HG03439 (cell line): Measurements from ENCODE around the gene CRP.
"Not testable (repeated sequence)": the region's sequence is repeated elsewhere in the genome, so short reads cannot be mapped to it uniquely, and the experiment has no call there.

Experiments
- ATAC-seq: cut with Tn5 transposase; IDR thresholded peaks from one replicate; pipeline ENCODE4 v1.9.1; 2021; ENCODE audit warnings: mild to moderate bottlenecking, moderate library complexity; ENCODE audit not compliant: unreplicated experiment

CRP gene

DNA sequence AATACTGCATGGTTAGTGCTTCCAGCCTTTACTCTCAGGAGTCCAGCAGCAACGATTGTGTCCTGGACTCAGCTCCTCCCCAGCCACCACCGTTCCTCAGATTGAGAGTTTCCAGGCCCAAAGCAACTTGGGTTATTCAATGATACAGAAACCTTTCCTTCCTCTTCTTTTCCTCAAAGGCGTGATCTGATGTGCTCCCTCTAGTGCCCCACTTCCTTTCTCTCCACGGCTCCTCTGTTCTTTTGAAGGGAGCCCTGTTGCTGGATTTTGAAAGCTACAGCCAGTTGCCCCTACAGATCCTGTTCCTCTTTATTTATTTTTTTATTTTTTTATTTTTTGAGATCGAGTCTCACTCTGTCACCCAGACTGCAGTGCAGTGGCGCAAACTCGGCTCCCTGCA is 14.1 kb downstream of the CRP start:
- no peak for ATAC-seq

DNA sequence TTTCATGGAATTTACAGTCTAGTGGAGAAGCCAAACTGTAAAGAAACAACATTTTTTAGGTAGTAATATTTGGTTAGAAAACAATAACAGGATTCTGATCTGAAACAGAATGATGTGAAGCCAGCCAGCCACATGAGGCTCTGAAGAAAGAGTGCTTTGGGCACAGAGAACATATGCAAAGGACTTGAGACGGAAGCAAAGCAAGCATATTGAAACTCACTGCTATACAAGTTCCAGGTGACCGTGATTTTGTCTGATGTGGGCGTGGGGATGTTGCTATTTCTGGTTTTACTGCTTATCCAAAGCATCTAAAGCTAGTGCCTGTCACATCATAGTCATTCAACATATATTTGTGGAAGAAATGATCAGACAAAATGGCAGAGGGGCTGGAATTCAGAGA is 14.7 kb downstream of the CRP start:
- ATAC-seq: no peak

DNA sequence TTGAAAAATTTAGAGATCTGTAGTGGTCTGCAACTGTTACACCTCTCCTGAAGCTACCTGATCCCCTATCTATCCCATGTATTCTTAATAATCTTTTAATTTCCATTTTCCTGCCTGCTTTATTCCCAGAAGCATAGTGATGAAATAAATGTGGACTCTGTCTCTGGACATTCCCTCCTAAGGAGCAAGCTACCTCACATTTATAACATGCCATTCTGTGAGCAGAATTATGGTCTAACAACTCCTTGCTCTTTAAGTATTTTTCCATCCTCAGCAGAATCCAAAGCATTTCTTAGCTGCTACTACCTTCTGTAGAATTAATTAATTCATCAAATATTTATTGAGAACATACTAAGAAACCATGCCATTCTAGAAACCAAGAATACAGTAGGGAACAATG is 15.1 kb downstream of the CRP start:
- no peak for ATAC-seq

DNA sequence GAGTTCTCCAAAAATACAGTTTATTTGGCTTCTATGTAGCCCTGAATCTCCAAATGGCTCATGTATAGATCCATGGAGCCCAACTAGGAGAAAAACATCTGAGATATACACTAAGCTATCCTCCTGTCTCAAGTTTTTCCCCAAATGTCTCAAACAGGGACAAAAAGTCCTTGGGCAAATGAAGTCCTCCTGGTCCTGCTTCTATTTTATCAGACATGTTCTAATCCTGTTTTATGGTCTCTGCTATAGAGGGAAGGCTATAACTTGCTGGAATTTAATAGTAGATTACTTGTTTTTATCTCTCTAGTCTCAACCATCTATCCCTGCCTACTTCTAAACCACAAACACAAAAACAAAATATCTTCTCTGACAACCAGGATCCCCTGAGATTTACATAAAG is 26.9 kb downstream of the CRP start:
- no peak for ATAC-seq

DNA sequence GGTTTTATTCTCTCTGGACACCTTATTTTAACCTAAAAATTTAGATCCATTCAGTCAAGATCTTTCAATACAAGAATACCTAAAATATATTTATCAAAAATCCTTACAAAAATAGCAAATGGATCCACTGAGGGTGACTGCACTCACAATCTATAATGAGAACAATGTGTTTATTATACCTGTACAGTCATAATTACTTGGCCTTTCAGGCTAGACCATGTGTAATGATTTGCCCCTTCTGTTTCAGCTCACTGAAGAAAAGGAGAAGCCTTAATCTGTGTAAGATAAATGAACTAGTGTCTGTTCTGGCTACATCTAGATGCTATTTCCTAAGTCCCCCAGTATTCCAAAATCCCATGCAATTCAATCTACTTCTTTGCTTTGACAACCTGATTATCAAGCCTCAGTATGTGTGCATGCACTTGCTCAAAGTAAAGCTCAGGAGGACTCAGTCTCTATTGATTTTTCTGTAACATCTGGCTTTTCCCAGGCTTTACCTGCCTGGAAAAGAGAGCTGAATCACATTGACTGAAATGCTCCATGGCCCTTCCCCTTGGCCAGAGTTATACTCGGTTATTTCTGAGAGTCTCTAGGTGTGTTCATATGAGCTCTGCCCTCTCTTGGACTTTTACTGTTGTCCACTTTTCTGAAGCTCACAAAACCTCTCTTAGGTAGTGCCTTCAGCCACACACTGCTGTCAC is 27.6 kb downstream of the CRP start:
- no peak for ATAC-seq

DNA sequence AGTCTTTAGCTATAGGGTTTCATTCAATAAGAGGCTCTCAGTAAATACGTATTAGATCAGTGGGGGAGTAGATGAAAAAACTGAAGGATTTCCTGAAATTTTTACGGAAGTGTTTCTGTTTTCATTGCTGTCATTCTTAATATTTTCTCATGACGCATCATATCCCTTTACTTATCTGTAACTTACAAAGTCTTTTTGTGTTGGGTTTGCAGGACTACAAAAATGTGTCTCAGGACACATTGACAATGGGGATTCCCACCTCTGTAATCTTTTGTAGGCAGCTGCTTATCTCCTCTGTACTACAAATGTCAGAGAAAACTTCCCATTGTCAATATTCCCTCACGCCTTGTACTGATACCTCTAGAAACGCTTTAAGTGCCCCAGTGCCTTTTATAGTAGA is 35.5 kb downstream of the CRP start:
- ATAC-seq: no peak

DNA sequence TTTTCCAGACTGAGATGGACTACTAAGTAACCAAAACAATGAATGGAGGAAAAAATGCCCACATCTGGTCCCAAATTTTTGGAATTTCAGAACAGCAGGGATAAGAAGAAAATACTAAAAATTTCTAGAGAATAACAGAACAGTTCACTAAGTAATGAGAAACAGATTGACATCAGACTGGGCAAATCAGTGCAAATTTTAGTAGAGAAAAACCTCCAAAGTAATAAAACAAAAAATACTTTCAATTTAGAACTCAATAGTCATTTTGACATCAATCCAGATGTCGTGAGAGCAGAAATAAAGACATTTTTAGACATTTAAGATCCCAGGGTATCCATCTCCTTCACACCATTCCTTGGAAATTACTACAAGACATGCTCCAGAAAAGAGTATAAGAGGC is 39.3 kb downstream of the CRP start:
- no peak for ATAC-seq

DNA sequence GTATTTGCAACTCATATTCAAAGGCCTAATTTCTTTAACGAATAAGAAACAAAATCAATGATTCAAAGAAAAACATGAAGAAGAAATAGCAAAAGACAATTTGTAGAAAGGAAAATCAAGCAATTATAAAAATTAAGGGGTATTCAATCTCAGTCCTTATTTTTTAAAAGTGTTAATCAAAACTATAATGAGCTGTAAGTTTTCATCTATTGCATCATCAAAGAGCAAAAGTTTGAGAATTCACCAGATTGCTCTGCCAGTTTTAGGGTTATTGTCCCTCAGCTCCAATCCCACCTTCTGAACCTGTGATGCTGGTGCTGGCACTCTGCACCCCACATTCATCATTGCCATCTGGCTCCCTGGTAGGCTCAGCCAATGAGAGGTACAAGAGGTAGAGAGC is 42.0 kb downstream of the CRP start:
- ATAC-seq: not testable (repeated sequence)

DNA sequence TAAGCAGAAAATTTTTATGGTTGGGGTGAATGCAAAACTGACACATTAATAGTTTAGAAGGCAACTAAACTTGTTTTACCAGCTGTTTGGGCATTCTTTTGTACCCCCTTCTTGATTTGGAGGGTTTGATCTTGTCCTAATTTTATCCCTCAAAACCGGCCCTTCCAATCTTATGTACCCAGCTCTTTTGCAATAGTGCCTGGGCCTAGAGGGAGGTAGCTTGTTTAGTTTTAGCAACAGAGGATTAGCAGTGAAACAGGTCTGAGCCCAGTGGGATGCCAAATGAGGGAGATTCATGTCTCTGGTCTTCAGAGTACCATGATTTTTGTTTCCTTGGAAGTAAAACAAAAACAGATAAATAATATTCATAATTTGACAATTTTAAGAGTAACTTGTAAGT is 45.1 kb downstream of the CRP start:
- ATAC-seq: no peak

DNA sequence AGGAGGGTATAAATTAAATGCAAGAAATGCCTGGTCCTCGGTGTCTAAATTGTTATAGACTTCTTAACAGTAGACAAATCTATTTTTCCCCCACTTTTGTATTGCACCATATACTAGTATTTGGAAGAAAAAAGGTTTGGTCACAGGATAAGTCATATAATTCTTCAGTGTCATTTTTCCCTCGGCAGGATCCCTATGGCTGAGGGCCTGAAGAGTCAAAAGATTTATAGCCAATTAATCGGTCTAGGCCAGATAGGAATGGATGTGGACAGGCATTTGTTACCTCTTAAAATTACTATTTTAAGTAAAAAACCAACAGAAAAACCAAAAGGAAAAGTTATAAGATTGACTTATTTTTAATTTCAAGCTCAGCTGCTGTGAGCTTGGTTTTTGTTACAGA is 45.6 kb downstream of the CRP start:
- no peak for ATAC-seq

DNA sequence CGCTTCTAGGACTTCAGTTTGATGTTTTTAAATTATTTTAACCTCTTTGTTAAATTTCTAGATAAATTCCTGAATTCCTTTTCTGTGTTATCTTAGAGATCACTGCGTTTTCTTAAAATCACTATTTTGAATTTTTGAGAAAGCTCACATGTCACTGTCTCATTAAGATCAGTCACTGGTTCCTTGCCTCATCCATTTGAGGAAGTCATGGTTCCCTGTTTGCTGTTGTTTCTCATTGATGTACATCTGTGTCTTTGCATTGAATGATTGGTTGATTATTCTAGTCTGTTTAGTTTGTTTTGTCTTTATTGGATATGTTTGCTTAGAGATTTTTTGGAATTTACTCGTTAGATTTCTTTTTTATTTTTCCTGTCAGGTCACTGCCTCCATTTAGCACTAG is 50.1 kb downstream of the CRP start:
- ATAC-seq: no peak

DNA sequence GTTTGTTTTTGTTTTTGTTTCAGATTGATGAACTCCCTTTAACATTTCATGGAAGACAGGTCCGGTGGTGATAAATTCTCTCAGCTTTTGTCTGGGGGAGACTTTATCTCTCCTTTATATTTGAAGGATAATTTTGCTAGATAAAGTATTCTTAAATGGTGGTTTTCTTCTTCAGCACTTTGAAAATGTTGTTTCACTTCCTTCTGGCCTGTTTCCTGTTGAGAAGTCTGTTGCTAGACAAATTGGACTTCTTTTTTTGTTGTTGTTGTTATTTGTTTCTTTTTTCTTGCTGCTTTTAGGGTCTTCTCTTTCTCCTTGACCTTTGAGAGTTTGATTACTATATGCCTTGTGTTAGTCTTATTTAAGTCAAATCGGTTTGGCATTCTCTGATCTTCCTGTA is 50.8 kb downstream of the CRP start:
- ATAC-seq: no peak
